Amygdala (tissue), 56 donors: ENCODE measurements around the gene SPOCK3.
"Not testable (repeated sequence)": the region's sequence is repeated elsewhere in the genome, so short reads cannot be mapped to it uniquely, and the experiment has no call there.

Experiments used
- DNase-seq, 56 donors: peaks; one replicate each; lab custom pipeline; 2025; lab: John Stamatoyannopoulos, UW

The SPOCK3 gene

GRCh38 chr4:167234316-167234881, at the start of gene SPOCK3:
Gene SPOCK3 (minus strand): TSS chr4:167234494.
- peak; percentile 21 to 84 (median 66) for DNase-seq

GRCh38 chr4:167282171-167282864, 48.0 kb upstream of the SPOCK3 start:
- no peak for DNase-seq

DNA sequence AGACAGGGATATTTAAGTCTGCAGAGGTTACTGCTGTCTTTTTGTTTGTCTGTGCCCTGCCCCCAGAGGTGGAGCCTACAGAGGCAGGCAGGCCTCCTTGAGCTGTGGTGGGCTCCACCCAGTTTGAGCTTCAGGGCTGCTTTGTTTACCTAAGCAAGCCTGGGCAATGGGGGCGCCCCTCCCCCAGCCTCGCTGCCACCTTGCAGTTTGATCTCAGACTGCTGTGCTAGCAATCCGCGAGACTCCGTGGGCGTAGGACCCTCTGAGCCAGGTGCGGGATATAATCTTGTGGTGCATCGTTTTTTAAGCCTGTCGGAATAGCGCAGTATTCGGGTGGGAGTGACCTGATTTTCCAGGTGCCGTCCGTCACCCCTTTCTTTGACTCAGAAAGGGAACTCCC, 47.3 kb upstream of the SPOCK3 start:
- not testable (repeated sequence) for DNase-seq

GRCh38 chr4:167274351-167274750, 40.1 kb upstream of the SPOCK3 start:
- no peak for DNase-seq

DNA sequence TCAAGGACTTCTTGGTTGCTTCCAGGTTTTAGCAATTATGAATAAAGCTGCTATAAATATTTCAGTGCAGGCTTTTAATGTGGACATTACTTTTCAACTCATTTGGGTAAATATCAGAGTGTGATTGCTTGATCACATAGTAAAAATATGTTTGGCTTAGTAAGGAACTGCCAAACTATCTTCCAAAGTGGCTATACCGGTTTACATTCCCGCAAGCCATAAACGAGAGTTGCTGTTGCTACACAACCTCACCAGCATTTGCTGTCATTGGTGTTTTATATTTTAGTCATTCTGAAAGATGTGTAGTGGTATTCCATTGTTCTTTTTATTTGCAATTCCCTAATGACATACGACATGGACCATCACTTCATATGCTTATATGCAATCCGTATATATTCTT, 30.9 kb upstream of the SPOCK3 start:
- no peak for DNase-seq

- no peak for DNase-seq
These were observed 14.0 kb upstream of the SPOCK3 start for GRCh38 chr4:167248271-167248670.

GRCh38 chr4:167239627-167240026, 5.3 kb upstream of the SPOCK3 start:
- no peak for DNase-seq

- DNase-seq = no peak
These were observed 3.9 kb upstream of the SPOCK3 start for GRCh38 chr4:167238226-167238625.

DNA sequence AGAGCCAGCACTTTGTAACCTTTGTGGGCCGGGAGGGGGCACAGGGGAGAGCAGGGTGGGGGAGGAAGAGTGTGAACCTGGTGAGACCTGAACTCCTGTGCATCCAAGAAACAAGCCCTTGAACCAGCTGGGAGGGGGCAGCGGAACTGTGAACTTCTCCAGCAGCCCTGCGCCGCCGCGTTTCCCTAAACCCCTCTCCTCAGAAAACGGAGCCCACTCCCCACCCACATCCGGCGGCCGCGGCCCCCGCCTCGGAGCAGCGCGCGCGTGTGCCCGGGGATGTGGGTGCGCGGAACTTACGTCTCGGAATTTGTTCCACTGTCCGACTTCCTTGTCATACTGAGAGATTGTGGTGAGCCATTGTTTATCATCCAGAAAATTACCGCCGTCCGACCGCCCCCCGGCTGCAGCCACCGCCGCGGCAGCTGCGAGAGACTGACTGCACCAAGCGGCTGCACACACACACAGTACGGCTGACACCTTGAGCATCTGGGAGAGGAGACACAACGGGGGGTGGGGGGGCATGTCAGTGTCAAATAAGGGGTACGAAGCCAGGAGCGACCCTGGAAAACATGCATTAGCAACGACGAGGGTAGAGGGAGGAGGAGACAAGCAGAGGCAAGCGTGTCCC, 494 bp downstream of the SPOCK3 start:
- peak in 50 of 56 donors; percentile 5 to 82 (median 58) for DNase-seq

DNA sequence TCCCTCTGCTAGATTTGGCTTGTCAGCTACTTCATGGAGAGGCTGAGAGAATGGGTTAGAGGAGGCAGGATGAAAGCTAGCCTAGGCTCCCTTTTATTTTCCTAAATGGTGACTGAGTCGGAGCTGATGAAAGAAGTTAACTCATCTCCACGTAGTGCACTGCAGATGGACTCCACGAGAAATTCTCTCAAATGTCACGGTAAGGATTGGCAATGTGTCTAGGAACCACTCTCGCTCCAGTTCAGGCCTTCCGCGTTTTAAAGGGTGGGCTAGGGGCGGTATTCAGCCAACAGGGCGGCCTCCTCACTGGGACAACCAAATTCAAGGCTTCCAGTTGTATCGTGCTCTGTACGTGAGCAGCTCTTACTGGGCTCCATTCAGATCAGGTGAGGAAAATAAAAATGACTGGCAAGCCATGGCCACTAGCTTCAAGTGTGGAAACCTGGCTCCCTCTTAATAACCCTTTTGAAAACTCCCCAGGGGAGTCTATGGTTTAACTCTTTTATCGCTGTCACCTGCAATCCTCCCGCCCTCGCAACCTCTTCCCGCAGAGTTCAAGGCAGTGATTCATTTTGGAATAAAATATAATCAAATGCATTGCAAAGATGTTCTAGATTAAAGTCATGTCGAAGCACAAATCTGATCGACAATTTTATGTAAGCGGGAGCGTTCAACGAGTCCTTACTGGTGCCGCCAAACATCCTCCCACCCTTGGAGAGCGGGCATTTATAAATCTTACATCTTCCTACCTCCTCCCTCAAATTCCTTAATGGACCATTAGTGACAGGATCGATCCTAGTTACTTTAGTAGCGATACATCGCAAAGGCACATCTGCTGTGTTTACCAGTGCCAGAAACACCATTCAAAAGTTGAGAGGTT, 1.2 kb downstream of the SPOCK3 start:
- peak in 38 of 56 donors; percentile 2 to 57 (median 20) for DNase-seq

DNA sequence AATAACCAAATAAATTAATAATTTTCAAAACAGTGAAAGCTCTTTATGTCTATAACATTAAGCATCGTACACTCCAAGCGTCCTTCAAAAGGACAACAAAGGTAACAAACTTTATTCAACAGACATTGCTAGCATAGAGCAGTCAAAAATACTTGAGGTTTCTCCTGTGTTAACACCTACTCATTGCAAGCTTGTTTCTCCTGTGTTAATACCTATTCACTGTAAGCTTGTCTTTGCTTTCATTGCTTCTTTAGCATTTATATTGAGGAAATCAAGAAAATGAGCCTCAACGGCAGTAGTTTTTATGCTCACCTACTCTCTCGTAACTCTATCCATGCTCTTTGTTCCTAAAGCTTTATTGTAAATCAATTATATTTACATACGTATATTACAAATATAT, 3.5 kb downstream of the SPOCK3 start:
- no peak for DNase-seq

DNA sequence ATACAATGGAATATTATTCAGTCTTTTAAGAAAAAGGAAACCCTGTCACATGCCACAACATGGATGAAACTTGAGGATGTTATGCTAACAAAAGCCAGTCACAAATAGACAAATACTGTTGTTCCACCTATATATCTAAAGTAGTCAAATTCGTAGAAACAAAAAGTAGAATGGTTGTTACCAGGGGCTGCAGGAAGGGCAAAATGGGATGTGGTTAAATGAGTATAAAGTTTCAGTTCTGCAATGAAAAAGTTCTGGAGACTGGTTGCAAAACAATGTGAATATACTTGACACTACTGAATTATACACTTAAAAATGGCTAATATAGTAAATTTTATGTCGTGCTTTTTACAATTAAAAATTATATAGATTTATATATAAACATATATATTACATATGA, 12.2 kb downstream of the SPOCK3 start:
- no peak for DNase-seq

DNA sequence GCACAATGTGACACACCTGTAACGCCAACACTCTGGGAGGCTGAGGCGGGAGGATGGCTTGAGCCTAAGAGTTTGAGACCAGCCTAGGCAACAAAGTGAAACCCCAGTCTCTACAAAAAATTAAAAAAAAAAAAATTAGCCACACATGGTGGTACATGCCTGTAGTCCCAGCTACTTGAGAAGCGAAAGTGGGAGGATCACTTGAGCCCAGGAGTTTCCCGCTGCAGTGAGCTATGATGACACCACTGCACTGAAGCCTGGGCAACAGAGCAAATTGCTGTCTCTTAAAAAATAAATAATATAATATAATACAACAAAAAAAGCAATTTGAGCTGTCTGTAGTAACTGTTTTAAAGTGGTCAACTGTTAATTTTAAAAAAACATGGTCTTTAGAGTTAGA, 13.2 kb downstream of the SPOCK3 start:
- no peak for DNase-seq

DNA sequence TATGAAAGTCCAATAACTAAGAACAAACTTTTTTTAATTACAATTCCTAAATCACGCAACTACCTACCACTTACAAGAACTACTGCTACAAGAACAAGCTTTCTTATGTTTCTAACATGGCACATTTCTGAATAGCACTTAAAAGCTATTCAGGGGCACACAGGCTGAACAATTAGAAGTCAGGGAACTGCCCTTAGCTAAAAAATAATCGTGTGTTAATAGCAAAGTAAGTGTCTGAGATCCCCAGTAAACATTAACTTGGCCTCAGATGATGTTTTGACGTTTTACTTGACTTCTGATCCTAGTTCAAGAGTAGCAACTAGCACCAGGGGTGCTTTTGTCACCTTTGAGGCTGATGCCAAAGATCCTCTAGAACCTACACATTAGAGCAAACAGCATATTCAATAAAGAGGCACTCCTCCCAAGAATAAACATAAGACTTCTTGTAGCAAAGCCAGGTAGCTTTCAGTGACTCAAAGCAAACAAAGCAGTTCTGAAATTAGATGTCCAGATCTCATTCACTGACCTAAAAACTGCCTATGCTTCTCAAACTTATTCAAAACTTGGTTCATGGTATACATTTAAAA, 16.2 kb downstream of the SPOCK3 start:
- no peak for DNase-seq

- no peak for DNase-seq
These were observed 17.5 kb downstream of the SPOCK3 start for GRCh38 chr4:167216783-167217182.

DNA sequence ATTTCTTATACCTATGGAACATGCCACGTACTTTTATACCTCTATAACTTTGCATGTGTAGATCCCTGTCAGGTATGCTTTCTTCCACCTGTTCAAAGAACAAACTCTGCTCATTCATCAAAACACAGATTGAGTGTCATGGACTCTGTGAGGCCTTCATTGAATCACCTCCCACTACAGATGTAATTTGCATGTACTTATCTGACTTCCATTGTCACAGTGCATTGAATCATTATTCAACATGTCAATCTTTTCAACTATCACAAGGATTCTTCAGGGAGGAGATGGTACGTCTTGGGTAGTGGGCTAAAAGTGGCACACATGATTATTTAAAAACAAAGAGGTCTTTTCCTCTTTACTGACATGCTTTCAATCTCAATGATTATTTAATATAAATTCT, 24.1 kb downstream of the SPOCK3 start:
- no peak for DNase-seq

GRCh38 chr4:167196344-167197012, 37.8 kb downstream of the SPOCK3 start:
- no peak for DNase-seq

DNA sequence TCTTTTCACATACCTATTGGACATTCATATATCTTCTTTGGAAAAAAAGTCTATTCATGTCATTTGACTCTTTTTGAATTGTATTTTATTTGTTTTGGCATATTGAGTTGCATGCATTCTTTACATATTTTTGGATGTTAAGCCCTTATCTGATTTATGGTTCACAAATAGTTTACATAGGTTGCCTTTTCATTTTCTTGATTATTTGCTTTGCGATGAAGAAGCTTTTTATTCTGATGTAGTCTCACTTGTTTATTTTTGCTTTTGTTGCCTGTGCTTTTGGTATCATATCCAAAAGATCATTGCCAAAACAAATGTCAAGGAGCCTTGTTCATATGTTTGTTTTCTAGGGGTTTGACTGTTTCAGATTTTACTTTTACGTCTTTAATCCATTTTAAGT, 43.9 kb downstream of the SPOCK3 start:
- DNase-seq = no peak

DNA sequence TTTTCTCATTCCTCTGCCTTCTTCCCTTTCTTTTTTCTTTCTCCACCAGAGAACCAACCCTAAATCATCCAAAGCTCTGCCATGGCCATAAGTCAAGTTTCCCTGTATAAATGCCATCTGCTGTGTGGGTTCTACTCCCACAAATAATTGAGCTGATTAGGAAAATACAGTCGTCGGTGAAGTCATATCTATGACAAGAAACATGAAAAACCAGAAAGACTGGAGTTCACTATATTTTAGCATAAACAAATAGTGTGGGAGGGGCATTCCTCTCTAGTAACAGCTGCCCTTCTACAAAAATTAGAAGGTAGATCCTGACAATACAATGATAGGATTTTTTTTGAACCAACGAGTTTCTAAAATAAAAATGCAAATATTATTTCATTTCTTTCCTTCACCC, 48.8 kb downstream of the SPOCK3 start:
- no peak for DNase-seq

GRCh38 chr4:167183036-167183435, 51.3 kb downstream of the SPOCK3 start:
- peak in 15 of 56 donors; percentile 1 to 34 (median 18) for DNase-seq
